Measurements from ENCODE around the gene PLEKHS1. TPM values are rescaled to one million over a fixed set of nuclear protein-coding genes. Genes with fewer than 3 reads are reported as not detected.

PLEKHS1 gene
- total RNA-seq: 0.18 TPM

DNA sequence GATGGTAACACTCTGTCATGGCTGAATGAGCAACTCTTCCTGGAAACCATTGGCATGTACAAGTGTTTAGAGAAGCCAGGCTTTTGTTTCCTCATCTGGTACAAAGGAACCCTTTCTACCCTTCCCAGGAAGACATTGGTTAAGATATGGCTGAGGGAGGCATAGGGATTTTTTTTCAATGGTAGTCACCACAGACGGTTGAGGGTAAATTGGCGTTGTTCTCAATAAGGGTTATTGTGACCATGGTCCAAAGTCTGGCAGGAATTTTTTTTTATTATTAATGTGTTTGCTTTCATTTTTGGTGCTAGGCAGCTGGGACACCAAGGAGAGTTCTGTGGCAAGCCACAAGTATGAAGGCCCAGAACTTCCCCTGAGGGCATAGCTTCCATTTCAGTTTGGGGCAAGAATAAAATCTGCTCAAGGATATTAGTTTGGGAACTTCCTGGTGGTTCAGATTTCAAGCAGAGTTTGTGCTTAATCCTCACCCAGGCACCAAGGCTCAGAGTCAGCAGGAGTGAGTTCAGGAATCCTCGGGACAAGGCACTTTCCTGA lies at the start of gene PLEKHS1:
Gene PLEKHS1, plus strand, starts transcription at position 502 of the 552 bp plus-strand sequence. CDS start 3,596 bp downstream, outside the sequence.

Small RNAs within 50 kb of the gene (small RNA-seq; reads per million reads assigned to genes)
- not detected for gene RF00560 (ENCODE audit: low replicate concordance)

Other genes with a start within 250 kb of the PLEKHS1 start
- gene HABP2, start 198.6 kb upstream of the PLEKHS1 start, total RNA-seq: 0.53 TPM
- 5.0 TPM for gene NRAP, start 87.6 kb upstream of the PLEKHS1 start, total RNA-seq
- gene CASP7, start 71.8 kb upstream of the PLEKHS1 start, total RNA-seq: 19.2 TPM
- gene DCLRE1A, start 102.4 kb downstream of the PLEKHS1 start, total RNA-seq: 8.5 TPM
- 36.2 TPM for gene NHLRC2, start 103.0 kb downstream of the PLEKHS1 start, total RNA-seq

Data from metanephros (tissue), 2 donors.